Posterior vena cava (tissue), 2 donors: ENCODE measurements around the gene TNFRSF1A. TPM values are rescaled to one million over a fixed set of nuclear protein-coding genes. Genes with fewer than 3 reads are reported as not detected.

Experiments used
- DNase-seq: peaks from one replicate; pipeline ENCODE4 v3.0.0-alpha.2; 2020; ENCODE audit warnings: low spot score
- intact Hi-C, 2 donors: fragments of 100-400 bp; cut with DNase I; formaldehyde crosslinking; loops; one replicate each; pipeline versions ENCODE4 v1.14.1 to v1.14.2; 2022 to 2023
- total RNA-seq, 2 donors: library from RNA; stranded (reverse); fragmentation: NEBNext Ultra II Directional; extraction: Animal tissue kit (Norgen Biotek cat#: 25700); gene quantifications; one replicate each; pipeline ENCODE4 v1.2.1, GENCODE V29; 2021
- donor health status: DM: yes; HTN: yes; CAD: no.
- donor health status: DM: yes; HTN: yes; CAD: no.

Gene TNFRSF1A
- total RNA-seq, 2 donors from 2014 or later: 190 to 194 TPM

DNA sequence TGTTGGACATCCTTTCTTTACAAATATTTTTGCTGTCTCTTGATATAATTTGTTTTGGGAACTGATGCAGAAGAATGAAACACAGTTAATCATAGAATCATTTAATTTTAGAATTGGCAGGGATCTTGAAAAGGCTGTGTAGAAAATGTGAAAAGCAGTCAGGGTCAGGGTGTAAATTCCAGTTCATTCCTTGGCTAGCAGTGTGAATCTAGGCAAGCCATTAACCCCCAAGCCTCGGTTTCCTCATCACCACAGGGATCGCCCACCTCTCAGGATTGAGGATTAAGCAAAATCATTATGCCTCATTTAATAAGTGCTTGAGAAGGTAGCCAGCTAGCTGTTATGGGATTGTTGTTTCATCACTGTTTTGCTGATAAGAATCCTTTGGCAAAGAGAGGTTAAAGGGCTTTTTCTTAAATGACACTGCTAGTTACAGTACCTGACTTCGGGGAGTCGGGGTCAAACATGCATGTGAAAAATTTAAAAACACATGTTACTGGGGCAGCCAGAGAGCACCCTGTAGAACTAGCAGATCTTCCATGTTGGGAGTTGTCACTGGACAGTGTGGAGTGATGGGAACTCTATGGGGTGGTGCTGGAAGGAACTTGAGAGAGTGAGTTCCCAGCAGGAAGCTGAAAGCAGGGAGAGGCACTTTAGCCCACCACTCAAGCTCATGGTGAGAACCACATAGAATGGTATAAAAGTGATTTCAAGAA is 10.7 kb downstream of the TNFRSF1A start:
- DNase-seq: no peak
- intact Hi-C loops: loop anchor here (5.0 to 10.0 kb wide), 2 partner anchors 134 to 206 kb away; no protein-coding TSS in a partner anchor

DNA sequence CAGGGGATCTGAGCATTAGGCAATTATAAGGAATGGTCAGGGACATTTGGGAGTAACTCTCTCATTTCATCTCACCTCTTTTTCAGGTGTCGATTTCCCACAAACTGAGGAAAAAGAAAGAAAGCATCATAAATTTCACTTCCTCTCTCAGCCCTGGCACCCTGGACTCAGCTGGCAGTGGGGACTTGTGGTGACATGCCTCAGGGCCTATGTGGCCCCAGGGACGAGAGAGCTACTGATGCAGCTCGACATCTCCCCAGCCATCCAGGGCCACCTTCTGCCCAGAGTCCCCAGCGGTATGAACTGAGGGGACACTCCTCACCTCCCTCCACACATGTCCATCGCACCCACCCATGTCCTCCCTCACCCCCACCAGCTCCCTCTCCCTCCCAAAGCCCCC is 11.7 kb downstream of the TNFRSF1A start:
- no peak for DNase-seq
- intact Hi-C loops: loop anchor here (5.0 to 10.0 kb wide), 2 partner anchors 135 to 207 kb away; no protein-coding TSS in a partner anchor

DNA sequence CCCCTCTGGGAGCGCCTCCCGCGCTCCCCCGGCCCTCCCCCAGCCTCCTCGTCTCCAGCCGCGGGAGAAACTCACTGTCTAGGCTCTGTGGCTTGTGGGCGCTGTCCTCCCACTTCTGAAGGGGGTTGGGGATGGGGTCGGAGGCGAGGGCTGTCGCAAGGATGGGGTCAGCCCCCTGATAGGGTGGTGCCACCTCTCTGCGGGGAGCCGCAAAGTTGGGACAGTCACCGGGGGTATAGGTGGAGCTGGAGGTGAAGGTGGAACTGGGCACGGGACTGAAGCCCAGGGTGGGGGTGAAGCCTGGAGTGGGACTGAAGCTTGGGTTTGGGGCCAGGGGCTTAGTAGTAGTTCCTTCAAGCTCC is 12.2 kb downstream of the TNFRSF1A start:
- DNase-seq: no peak
- intact Hi-C loops: loop anchor here (5.0 to 10.0 kb wide), 4 partner anchors 53 to 208 kb away; partner anchors contain the start of gene LTBR (in 1 of the 2)

DNA sequence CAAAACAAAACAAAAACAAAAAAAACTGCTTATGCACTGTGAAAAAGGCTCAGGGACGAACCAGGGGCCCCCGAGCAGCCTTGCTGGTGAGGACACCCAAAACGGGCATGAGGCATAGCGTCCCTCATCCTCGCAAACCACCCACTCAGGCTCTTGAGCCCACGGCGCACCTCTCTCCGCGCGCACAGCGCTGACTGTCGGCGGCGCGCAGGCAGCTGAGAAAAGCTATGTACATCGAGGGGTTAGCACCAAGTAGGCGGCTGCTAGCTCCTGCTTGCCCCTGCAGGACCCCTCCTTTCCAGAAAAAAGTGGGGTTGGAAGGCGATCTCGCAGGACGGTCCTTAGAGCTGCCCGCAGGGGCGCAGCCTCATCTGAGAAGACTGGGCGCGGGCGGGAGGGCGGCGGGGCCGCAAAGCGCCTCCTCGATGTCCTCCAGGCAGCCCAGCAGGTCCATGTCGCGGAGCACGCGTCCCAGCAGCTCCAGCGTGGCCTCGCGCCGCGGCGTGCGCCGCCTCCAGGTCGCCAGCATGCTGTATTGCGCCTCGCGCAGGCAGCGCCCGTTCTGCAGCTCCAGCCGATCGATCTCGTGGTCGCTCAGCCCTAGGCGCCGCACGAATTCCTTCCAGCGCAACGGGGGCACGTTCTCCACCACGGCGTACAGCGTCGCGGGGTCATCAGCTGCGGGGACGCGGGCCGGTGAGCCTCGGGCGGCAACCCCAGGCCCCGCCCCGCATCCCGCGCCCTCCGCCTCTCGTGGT is 12.8 kb downstream of the TNFRSF1A start:
- DNase-seq: no peak
- intact Hi-C loops: loop anchor here in 1 of 2 donors (5.0 kb wide), 2 partner anchors 53 to 133 kb away; partner anchors contain the start of gene LTBR

DNA sequence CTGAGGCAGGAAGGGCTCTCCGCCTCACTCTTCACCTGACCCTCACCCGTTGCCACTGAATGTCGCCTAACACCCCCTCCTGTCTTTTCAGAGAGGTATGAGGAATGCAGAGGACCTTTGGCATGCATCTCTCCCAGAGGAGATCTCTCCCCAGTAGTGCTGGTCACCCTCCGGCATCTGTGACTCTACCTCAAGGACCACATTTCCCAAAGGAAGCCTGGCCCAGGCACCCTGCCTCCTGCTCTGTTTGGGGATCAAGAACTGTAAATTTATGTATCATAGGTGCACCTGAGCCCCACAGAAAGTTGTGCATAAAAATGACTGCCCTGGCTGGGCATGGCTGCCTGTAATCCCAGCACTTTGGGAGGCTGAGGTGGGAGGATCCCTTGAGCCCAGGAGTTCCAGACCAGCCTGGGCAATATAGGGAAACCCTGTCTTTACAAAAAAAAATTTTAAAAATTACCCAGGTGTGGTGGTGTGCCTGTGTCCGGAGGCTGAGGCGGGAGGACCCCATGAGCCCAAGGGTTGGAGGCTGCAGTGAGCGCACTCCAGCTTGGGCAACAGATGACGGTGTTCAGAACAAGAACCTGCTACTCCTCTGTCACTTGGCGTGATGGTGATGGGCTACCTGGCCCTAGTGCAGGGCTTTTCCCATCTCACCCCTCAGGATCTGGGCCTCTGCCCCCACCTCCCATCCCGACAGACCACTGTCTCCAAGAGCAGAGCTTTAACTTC is 13.7 kb downstream of the TNFRSF1A start:
- no peak for DNase-seq
- intact Hi-C loops: loop anchor here in 1 of 2 donors (5.0 kb wide), 2 partner anchors 54 to 134 kb away; partner anchors contain the start of gene LTBR

DNA sequence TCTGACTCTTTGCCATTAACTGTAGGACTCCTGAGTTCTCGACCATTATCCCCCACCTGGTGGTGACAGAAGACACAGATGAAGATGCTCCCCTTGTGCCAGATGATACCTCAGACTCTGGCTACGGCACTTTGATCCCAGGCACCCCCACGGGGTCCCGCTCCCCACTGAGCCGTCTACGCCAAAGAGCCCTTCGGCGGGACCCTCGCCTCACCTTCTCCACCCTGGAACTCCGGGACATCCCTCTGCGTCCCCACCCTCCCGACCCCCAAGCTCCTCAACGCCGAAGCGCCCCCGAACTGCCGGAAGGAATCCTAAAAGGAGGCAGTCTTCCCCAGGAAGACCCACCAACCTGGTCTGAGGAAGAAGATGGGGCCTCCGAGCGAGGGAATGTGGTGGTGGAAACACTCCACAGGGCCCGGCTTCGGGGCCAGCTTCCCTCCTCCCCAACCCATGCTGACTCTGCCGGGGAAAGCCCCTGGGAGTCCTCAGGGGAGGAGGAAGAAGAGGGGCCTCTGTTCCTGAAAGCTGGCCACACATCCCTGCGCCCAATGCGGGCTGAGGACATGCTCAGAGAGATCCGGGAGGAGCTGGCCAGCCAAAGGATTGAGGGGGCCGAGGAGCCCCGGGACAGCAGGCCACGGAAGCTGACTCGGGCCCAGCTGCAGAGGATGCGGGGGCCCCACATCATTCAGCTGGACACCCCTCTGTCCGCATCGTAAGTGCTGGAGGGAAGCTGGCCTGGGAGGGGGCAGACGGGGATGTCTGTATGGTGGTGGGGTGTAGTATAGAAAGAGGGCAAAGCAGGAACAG is 14.4 kb downstream of the TNFRSF1A start:
- intact Hi-C loops: loop anchor here in 1 of 2 donors (5.0 kb wide), 2 partner anchors 55 to 135 kb away; partner anchors contain the start of gene LTBR
- DNase-seq: no peak

DNA sequence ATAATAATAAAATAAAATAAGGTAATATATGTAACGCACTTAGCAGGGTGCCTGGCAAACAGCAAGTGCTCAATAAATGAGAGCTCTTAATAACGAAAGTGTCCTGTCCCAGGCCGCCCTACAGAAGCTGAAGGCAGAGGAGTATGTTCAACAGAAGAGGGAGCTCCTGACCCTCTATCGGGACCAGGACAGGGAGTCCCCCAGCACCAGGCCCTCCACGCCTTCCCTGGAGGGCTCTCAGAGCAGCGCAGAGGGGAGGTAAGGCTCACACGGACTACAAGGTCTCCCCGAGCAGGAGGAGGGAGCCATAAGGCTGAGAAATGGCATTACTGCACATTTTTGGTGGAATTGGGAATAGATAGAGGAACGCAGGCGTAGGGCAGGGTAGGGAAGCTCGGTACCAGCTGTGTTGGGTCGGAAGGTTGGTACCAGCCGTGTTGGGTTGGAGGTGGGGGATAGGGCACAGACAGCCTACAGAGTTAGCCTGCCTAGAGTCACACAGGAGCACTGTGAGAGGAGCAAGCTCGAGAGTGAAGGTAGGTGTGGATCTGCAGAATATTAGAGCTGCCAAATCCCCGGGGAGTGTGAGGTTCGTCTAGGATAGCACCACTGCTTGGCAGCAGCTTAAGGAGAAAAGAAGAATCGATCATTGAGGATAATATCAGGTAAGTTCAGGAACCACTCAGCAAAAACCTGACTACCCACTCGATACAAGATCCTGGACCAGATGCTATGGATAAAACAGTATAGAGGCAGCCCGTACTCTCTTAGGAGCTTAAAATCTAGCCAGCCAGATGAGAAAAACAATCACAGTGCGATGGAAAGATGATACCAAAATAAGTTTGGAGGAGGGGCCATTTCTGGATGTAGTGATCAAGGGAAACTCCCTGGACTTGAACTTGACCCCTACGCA is 15.3 kb downstream of the TNFRSF1A start:
- intact Hi-C loops: loop anchor here in 1 of 2 donors (5.0 kb wide), 2 partner anchors 56 to 136 kb away; partner anchors contain the start of gene LTBR
- no peak for DNase-seq

DNA sequence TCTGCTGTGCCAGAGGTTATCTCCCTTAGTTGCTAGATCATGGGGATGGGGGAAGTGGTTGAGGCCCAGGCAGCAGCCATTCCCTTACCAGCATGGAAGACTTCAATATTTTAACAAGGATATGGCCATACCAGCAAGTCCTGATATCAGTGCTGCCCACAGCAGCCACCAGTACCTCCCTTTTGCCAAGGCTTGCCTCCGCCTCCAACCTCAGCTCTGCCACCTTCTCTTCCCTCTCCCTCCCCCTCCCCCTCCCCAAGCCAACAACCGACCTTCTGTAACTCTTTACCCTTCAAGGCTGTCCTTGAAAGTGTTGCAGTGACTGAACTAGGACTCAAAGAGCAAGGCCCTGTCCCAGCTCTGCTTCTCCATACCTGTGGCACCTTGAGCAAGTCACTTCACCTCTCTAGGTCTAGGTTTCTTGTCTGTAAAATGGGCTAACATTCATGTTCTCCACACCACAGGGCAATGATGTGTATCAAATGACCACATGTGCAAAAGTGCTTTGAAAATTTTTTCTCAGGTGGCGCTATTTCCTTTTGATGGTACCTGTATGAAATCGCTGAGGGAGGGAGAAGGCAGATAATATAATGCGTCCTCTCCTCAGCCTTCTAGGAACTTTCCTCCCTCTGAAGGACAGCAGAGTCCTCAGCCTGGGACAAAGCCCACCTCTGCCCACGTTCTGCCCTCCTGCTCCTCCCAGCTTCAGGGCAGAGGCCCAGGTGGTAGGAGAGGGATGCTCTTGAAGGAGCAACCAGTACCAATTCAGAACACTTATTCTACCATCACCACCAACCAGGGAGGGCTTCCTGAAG is 16.7 kb downstream of the TNFRSF1A start:
- intact Hi-C loops: loop anchor here in 1 of 2 donors (5.0 kb wide), 2 partner anchors 57 to 137 kb away; partner anchors contain the start of gene LTBR
- DNase-seq: no peak

DNA sequence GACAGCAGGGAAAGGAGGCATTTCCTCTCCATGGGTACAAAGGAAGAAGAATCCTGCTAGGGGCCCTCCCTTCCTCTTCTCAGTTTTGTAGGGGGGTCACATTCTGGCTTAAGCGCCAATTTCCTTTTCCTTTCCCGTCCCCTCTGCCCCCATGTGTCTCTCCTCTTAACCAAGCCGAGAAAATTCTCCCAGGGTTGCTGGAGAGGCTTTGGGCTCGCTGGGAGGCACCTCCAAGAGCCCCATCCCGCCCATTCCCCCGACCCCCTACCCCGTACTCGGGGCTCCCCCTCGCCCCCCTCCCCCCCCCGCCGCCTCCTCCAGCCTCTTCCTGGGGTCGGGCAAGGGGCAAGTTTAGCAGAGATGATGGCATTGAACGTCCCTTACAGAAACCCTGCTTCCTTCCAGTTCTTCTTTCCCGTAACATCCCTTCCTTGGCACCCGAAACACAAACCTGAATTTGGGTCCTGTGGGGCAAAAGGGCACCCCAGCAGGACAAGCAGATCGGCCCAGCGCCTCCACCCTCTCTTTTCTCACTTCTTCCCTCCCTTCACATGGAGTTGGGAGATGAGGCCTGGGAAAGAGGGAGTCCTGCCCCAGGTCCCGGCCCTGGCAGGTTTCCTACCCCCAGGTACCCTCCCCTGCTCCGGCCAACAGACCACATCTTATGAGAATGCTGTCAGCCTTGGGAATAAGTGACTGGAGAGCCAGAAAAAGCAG is 17.7 kb downstream of the TNFRSF1A start:
- intact Hi-C loops: no loop called here
- no peak for DNase-seq

DNA sequence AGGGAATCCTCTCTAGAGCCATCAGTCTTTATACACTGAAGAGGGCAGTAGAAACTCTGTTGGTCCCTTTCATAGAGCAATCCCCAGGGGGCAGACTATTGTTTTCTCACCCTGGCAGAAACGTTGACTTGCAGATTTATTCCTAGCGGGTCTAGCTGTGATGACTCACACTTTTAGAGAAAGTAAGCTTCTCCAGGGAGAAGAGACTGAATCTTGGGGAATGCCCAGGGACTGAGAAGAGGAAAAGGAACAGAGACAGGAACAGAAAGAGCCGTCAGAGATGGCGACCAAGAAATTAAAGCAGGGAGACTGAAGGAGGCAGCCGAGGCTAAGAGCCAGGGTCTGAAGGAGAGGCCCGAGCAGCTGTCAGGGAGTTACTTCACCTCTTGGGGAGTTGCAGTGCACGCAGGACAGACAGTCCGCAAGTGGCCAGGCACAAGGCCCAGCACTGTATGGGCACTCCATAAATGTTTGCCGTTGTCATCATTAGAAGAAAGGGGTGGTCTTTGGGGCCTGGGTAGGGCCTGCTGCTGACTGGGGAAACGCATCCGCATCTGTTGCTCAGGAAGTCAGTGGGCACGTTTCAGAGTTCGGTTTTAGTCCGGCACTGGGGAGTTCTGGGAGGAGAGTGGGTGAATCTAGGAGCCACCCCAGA is 18.4 kb downstream of the TNFRSF1A start:
- intact Hi-C loops: no loop called here
- DNase-seq: no peak

DNA sequence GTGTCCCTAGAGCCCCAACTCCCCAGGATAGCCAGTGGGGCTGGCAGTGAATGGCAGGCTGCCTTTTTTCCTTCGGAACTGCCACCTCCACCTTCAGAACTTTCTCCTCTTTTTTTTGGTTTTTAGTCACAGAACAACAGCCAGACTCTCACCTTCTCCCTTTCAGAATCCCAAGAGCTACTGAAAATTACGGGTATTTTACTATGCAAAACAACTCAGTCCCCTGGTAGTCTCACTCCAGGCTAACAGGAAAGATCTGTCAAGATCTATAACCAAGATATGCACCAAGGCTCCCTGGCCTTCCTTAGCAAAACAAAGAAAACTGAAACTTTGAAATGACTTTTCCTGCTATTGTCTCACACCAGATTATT is 18.9 kb downstream of the TNFRSF1A start:
- intact Hi-C loops: no loop called here
- DNase-seq: no peak

DNA sequence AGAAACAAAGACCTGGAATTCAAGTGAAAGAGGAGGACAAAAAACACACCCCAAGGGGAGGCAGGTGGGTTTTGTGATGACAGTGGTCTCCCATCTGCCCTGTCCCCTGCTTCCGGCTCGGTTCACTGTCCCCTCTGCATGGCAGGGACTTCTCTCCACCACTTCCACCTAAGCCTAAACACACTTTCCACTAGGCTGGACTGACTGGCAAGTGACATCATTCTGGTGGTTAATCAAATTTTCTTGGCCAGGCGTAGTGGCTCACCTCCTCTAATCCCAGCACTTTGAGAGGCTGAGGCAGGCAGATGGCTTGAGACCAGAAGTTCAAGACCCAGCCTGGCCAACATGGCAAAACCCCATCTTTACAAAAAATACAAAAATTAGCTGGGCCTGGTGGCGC is 19.5 kb downstream of the TNFRSF1A start:
- DNase-seq: no peak
- intact Hi-C loops: no loop called here

DNA sequence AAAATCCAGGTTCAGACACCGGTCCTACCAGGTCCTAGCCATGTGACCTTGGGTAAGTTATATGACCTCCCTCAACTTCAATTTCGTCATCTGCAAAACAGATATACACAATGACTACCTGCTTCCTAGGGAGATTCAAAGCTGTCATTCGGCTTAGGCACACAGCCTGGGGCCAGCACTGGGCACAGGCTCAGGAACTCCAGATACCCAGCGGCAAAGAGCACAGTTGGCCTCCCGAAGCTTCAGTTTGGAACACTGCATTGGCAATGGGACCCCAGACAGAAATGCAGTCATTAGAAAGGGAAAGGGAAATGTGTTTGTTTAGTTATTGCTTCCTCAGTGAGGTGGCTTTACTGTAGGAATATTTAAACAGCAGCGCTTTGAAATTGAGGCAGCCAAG is 20.0 kb downstream of the TNFRSF1A start:
- intact Hi-C loops: no loop called here
- DNase-seq: no peak

DNA sequence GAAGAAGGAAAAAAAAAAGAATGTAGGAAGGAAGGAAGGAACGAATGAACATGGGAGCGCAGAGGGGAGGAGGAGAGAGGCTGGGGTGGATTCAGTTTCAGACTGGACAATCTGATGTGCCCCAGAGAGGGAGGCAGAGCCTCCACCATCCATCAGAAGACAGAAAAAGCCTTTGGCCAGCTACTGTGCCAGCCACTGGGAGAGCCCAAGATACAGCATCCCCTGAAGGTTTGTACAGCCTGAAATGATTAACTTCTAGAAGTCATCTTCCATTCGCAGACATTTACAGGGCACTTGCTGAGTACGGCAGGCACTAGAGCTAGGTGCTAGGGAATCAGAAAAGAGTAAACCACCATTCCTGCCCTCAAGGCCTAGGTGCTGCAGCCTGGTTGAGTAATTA is 22.4 kb downstream of the TNFRSF1A start:
- DNase-seq: no peak
- intact Hi-C loops: loop anchor here in 1 of 2 donors (5.0 kb wide), 1 partner anchor 758 kb away; no protein-coding TSS in a partner anchor

DNA sequence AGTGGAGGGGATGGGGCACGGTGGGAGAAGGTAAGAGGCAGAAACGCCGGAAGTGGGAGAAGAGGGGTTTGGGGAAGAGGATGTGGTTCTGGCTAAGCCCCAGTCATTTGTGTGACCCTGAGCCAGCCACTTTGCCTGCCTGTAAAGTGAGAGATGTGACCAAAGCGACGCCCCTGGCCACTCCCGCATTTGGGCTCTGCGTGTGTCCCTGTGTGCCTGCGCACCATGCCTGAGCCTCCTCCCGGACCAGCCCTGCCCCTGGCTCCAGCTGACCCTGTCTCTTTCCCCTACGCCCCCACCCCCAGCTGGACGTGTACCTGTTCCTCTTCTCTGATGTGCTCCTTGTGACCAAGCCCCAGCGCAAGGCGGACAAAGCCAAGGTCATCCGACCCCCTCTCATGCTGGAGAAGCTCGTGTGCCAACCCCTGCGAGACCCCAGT is 23.4 kb downstream of the TNFRSF1A start:
- intact Hi-C loops: loop anchor here in 1 of 2 donors (5.0 kb wide), 1 partner anchor 759 kb away; no protein-coding TSS in a partner anchor
- no peak for DNase-seq
